Hypothalamus (tissue), 51 donors: ENCODE measurements around the gene YBX1.
"Not testable (repeated sequence)": the region's sequence is repeated elsewhere in the genome, so short reads cannot be mapped to it uniquely, and the experiment has no call there.

Experiments
- DNase-seq, 51 donors: peaks; one replicate each; lab custom pipeline; 2025; lab: John Stamatoyannopoulos, UW

The YBX1 gene

DNA sequence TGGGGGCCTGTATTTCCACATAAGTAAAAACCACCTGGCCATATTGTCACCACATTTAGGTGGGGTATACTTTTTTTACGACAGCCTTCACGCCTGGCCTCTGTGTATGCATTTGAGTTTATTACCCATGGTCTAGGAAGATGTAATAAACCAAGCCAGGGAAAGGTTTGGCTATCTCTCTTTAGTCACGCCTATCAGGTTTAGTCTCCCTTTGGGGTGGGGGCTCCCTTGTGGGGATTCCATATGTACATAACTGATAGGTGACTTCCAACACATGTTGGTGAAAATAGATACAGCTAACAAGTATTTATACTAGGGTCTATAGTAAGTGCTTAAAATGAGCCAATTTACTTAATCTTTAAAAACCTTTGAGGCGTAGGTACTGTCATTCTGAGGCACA lies 4.2 kb downstream of the YBX1 start:
- no peak for DNase-seq

DNA sequence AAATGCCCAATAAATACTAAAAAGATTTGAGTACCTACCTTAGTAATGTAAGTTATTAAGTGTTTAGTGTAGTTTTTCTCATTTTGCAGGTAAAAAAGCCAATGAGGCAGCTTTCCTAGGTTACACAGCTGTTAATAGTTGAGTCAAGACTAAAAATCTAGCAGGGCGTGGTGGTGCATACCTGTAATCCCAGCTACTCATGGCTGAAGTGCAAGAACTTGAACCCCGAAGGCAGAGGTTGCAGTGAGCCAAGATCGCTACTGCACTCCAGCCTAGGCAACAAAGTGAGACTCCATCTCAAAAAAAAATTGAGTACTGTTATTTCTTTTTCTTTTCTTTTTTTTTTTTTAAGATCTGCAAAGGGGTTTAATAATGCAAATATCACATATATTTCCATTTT lies 7.7 kb downstream of the YBX1 start:
- no peak for DNase-seq

DNA sequence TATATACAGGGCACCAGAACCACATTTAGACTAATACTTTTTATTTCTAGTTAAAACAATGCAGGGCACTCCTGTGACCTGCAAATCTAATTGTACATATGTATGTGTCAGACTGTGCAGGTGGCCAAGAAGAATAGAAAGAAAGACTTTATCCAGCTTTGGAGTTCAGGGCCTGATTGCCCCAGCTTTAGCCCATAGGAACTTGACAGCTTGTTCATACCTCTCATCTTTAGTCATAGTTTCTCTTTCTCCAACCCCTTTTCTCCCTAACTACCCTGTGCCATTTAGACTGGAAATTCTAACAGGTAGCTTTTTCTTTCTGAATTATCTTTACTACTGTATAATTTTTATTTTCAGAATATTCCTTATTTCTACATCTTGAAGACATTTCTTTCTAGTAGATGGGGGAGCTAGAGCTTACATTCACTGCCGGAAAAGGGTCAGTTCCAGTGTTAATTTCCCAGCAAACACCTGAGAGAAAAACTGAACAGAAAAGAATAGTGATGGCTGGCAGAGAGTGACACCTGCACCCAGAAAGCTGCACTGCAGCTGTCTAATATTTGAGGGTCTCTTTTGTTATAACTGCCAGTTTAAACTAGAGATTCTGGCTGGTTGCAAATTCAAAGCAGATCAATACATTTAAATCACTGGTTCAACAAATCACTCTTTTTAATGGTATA lies 8.4 kb downstream of the YBX1 start:
- no peak for DNase-seq

DNA sequence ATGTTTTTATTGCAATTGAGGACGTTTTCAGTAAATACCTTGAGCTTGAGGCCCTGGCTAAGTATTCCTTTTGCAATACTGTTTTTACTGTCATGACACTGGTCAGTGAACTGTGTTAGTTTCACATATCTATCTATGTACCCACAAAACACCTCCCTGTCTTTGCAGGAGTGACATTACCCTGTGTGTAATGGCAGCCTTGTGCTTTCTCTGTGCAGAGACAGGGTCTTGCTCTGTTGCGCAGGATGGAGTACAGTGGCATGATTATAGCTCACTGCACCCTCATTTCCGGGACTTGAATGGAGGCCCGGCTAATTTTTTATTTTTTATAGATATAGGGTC lies 8.9 kb downstream of the YBX1 start:
- DNase-seq = no peak

DNA sequence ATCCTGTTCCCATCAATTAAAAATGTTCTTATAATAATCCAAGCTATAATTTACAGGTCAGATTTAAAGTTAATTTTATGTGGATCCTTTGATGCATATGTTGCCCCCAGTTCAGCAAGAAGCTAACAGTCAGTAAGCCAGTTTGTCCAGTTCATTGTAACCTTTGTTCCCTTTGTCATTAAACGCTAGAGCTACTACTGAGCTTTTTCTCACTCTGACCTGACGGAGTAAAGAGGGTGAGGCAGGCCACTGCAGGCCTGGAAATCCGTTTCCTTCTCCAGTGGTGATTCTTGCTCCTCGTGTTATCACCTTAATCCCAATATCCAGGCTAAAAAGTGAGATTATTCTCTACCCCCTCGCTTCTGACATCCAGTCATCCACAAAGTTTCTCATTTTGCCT lies 10.2 kb downstream of the YBX1 start:
- no peak for DNase-seq

DNA sequence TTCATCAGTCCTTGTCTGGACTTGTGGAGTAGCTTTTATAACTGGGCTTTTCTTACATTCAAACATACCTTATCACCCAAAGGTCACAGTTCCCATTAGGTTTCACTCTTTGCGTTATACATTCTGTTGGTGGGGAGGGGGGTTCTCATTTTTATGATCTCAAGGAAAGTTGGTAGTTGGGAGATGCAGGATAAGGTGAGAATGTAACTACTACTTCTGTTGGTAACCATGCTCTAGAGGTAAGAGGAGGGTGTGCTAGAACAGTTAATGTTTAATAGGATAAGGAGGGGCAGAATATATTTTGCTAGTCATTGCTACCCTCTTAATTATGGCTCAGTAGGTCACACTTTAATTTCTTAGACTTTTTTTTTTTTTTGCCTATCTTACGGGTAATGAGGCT lies 10.7 kb downstream of the YBX1 start:
- no peak for DNase-seq

DNA sequence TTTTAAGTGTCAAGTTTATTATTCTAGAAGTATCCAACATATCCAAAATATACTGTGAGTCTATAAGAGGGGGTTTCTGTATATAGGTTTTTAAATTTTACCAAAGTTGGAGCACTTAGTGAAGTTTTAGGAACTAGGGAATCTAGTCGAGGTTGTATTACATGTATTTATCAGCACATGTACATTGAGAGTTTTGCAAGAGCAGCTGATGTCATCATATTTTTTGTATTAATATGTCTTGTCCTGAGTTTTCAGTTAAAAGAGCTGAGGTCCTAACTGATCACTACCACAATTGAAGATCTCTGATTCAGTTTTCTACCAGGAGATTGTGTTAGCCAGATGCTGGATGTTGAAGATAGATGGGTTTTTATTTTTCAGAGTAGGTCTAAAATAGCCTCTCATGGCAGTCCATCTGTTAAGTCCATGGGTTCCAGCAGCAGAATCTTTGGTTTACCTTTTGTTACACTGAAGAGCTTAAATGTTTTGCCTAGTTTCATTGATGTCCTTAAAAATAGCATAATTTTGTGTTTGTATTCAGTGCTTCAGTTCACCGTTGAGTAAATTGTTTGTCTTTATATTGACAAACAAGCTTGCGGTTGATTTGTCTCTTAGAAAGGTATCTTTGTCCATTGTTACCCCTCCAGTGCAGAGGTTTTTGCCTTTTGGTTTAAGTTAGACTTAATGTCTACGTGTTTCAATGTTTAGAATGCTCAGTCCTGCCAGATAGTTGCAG lies 16.0 kb downstream of the YBX1 start:
- DNase-seq = no peak

DNA sequence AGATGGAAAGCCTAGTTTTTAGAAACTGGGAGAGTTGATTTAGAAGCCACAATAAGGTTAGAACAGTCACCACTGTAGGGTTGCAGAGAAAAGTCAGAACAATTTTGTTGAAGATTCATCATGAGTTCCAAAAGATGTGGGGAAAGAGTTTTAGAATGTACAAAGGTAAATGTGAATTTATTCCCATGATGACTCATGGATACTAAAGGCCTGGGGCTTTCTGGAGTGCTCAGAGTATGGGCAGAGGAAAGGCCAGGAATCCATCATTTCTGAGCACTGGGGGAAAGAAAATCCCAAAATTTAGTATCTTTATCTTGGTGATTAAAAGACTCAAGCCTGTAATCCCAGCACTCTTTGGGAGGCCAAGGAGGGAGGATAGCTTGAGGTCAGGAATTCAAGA lies 17.8 kb downstream of the YBX1 start:
- DNase-seq = no peak

DNA sequence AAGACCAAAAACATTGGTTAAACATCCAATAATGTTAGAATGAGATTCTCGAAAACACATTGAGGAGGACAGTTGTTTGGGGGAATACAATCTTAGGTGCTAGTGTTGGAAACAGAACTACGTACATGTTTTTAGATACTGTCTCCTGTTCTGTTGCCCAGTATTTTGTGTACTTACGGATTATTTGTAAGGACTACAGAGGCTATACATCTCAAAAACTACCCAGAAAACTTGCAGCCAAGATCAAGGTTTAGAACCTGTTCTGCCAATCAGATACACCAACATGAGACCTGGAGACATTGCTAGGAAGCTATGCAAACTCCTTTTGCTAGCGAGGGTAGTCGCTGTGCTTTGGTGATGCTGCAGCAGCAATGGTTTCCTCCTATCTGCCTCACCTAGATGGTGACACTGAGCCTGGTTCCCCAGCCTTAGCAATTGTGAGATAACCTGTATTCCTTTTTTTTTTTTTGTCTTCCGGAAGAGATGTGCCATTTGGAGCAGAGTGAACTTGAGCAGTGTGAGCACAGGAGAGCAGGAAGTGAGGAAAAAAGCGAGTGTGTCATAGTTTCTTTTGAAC lies 21.8 kb downstream of the YBX1 start:
- DNase-seq = no peak

DNA sequence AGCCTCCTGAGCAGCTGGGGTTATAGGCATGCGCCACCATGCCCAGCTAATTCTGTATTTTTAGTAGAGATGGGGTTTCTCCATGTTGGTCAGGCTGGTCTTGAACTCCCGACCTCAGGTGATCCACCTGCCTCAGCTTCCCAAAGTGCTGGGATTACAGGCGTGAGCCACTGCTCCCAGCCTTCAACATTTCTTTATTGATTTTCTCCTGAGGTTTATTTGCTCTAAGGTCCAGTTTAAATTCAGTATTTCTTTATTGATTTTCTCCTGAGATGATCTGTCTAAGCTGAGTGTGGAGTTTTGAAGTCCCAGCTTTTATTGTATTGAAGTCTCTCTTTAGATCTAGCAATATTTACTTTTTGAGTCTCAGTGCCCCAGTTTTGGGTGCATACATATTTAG lies 30.6 kb downstream of the YBX1 start:
- not testable (repeated sequence) for DNase-seq

DNA sequence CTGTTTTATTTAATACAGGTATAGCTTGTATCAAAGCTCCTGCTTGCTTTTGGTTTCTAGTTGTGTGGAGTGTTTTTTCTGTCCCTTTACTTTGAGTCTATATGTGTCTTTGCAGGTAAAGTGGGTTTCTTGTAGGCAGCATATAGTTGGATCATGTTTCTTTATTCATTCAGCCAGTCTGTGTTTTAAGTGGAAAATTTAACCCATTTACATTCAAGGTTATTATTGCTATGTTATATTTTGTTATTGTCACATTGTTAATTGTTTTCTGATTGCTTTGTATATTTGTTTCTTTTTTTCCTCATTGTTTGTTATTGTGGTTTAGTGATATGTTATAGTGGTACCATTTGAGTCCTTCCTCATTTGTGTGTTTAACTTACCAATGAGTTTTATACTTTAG lies 31.1 kb downstream of the YBX1 start:
- no peak for DNase-seq

DNA sequence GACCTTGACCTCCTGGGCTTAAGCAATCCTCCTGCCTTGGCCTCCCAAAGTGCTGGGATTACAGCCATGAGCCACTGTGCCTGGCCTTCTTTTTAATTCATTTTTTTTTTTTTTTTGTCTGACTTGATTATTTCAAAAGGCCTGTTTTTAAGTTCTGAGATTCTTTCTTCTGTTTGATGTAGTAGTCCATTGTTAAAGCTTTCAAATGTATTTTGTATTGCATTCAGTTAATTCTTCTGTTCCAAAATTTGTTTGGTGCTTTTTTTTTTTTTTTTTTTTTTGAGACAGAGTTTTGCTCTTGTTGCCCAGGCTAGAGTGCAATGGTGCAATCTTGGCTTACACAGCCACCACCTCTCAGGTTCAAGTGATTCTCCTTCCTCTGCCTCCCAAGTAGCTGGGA lies 32.2 kb downstream of the YBX1 start:
- DNase-seq = not testable (repeated sequence)

DNA sequence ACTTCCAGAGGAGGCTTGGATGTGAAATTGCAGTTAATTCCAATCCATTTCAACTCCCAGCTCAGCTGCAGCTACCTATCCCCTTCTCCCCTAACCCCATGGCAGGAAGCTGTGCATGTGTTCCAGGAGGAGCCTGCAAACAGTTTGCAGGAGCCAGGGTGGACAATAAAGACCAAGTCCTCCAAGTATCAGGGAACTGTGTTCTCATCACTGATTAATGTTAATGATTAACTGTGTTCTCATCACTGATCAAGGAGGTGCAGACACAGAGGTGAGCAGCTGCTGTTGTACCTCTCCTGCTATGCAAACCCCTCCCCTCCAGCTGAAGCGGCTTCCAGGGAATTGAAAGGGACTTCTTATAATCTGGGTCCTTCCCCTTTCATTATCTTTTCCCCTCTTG lies 38.6 kb downstream of the YBX1 start:
- no peak for DNase-seq

DNA sequence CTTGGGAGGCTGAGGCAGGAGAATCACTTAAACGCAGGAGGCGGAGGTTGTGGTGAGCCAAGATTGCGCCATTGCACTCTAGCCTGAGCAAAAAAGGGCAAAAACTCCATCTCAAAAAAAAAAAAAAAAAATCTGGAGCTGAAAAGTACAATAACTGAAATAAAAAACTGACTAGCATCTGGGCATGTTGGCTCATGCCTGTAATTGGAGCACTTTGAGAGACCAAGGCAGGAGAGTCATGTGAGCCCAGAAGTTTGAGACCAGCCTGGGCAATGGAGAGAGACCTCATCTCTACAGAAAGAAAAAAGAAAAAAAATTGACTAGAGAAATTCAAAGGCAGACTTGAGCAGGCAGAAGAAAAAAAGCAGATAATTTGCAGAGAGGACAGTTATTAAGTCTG lies 39.7 kb downstream of the YBX1 start:
- no peak for DNase-seq

DNA sequence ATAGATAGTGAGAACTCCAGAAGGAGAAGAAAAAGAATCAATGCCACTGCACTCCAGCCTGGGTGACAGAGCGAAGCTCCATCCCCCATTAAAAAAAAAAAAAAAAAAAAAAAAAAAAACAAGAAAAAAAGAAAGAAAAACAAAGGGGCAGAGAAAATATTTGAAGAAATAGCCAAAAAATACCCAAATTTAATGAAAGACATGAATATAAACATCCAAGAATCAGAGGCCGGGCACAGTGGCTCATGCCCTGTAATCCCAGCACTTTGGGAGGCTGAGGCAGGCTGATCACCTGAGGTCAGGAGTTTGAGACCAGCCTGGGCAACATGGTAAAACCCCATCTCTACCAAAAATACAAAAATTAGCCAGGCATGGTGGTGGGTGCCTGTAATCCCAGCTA lies 40.2 kb downstream of the YBX1 start:
- not testable (repeated sequence) for DNase-seq

DNA sequence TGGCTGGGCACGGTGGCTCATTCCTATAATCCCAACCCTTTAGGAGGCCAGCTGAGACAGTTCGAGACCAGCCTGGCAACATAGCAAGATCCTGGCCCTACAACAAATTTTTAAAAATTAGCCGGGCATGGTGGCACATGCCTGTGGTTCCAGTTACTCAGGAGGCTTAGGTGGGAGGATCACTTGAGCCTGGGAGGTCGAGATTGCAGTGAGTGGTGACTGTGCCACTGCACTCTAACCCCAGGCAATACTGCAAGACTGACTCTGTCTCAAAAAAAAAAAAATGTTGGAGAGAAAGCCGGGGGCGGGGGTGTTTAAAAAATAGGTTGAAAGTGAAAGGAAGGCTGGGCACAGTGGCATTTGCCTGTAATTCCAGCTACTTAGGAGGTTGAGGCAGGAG lies 41.3 kb downstream of the YBX1 start:
- no peak for DNase-seq

DNA sequence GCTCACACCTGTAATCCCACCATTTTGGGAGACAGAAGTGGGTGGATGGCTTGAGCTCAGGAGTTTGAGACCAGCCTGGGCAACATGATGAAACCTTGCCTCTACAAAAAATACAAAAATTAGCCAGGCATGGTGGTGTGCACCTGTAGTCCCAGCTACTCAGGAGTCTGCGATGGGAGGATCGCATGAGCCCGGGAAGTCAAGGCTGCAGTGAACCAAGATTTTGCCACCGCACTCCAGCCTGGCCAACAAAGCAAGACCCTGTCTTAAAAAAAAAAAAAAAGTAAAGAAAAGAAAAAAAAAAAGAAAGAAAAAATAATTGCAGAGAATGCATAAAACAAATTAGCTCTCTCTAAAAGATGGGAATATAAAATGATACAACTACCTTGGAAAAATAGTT lies 43.6 kb downstream of the YBX1 start:
- DNase-seq = not testable (repeated sequence)

DNA sequence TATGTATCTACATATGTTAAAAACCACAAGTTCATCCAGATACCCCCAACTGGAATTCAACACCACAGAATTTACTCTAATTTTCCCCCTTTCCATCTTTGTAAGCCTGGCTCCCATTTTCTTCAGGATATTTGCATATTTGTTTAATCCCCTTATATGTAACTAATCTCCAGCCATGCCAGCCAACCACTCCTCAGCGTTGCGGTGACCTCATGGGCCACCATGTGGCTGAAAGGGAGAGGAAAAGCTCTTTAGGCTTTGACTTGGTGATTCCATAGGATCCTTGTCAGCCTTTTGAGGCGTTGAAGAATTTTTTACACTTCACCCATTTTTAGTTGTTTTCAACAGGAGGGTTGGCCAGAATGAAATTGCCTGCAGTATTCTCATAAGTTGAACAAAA lies 47.8 kb downstream of the YBX1 start:
- no peak for DNase-seq

DNA sequence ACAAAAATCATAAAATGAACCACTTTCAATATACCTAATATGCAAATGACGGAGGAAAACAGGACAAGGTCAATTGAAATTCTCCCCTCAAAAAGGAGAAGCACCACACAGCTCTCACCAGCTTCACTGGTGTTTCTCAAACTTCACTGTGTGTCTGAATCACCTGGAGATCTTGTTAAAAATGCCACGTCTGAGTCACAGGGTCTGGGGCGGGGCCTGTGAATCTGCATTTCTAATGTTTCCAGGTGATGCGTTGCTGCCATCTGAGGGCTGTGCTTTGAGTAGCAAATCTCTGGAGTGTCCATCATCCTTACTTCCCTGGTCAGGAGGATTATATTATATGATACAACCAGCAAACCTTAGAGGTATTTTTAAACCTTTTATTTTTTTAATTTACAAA lies 48.8 kb downstream of the YBX1 start:
- DNase-seq = no peak

DNA sequence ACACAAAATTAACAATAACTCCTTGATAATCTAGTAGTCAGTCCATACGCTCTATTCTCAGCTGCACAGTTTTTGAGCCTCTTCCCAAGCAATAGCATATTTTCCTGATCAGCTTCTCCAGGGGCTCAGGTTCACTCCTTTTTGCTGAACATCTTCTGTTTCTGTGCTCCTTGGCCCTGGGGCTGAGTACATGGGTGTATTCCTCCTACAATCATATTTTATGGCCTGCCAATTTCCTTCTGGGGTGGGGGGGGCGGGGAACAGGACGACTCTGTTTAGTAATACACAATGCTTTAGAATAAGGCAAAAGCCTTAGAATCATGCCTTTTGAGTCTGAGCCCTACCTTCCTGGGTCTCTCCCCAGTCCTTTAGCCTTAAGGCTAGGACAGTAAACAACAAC lies 49.4 kb downstream of the YBX1 start:
- DNase-seq = no peak

DNA sequence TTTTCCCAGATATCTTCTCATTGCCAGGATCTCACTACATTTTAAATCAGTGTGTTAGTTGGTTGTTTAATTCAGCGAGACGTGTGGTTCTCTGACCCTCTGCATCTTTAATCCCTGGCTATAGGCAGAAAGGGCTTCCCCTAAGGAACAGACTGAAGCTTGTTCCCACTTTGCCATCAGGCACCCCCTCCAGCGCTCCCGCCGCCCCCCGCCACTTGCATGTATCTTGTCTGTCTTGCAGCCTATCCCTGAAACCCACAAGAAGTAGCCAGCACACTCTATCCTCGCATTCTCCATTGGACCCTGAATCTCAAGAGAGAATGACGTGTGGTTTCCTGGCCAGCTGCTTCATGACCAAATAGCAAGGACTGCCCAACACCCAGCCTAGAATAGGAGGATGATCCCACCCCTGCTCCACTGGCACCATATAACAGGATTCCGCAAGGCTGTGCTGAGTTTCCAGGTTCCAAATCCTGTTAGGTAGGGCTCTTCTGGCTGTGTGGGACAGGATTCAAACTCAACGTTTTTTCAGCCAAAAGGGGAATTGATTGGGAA lies 50.0 kb downstream of the YBX1 start:
- DNase-seq = no peak
